Parathyroid adenoma (tissue), 2 donors: ENCODE measurements around the gene PTTG1IP.

Experiments
- H2AFZ ChIP-seq: fragments of 300-600 bp; sonication (generic); one replicate; pipeline ENCODE4 v1.7.0; 2017; ENCODE audit warnings: antibody characterized with exemption, mild to moderate bottlenecking
- H3K27ac ChIP-seq: fragments of 300-600 bp; sonication (generic); one replicate; pipeline ENCODE4 v1.7.0; 2017
- H3K27me3 ChIP-seq: fragments of 300-600 bp; sonication (generic); one replicate; pipeline ENCODE4 v1.7.0; 2017; ENCODE audit warnings: low read length; ENCODE audit not compliant: control insufficient read depth, insufficient read depth
- H3K36me3 ChIP-seq: fragments of 300-600 bp; sonication (generic); one replicate; pipeline ENCODE4 v1.7.0; 2017; ENCODE audit warnings: low read length; ENCODE audit not compliant: control insufficient read depth, insufficient read depth
- H3K4me1 ChIP-seq: fragments of 300-600 bp; sonication (generic); one replicate; pipeline ENCODE4 v1.7.0; 2017; ENCODE audit warnings: control low read depth
- H3K4me2 ChIP-seq: fragments of 300-600 bp; sonication (generic); one replicate; pipeline ENCODE4 v1.7.0; 2017; ENCODE audit warnings: low read length
- H3K4me3 ChIP-seq: fragments of 300-600 bp; sonication (generic); one replicate; pipeline ENCODE4 v1.7.0; 2017; ENCODE audit warnings: low read depth, low read length
- H3K79me2 ChIP-seq: fragments of 300-600 bp; sonication (generic); one replicate; pipeline ENCODE4 v1.7.0; 2017; ENCODE audit warnings: control low read depth
- H3K9ac ChIP-seq: fragments of 300-600 bp; sonication (generic); one replicate; pipeline ENCODE4 v1.7.0; 2017; ENCODE audit warnings: mild to moderate bottlenecking
- H3K9me3 ChIP-seq: fragments of 300-600 bp; sonication (generic); one replicate; pipeline ENCODE4 v1.7.0; 2017; ENCODE audit warnings: low read length; ENCODE audit not compliant: control insufficient read depth
- TF ChIP-seq, protein P1 (sequence below): fragments of 300-600 bp; sonication (generic); IDR thresholded peaks from one replicate; pipeline ENCODE4 v1.7.0; 2017; ENCODE audit warnings: antibody characterized with exemption, mild to moderate bottlenecking
- donor health status: primary hyperparathyroidism.

Gene PTTG1IP

DNA sequence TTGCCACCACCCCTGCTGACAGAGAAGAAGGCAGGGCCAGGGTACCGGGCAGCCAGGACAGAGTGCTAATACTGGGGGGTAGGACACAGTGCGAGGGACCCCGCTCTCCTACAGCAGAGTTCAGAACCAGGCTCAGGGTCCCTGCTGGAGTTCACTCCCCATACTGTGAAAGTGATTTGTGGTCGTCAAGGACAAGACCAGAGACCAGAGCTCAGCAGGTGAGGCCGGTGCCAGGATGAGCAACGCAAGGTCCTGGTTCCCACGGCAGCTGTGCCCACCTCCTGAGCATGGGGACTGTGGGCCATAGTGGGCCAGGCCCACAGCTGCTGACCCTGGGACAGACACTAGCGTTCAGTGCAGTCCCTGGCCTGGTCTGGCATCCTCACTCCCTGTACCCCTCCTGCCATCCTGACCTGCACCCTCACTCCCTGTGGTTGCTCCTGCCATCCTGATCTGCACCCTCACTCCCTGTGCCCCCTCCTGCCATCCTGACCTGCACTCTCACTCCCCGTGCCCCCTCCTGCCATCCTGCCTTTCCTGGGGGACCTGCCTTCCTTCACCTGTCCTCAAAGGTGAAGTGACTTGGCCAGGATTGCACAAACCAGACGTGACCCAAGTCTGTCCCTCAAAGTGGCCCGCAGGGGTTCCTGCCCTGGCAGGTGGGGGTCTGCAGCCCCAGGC lies 13.8 kb upstream of the PTTG1IP start:
- Histone ChIP-seq H3K9me3 (no peaks in the 10 kb centered on the region), H3K36me3 (no peaks in the 10 kb centered on the region), H3K27me3 (no peaks in the 10 kb centered on the region), H3K79me2 (no peaks in the 10 kb centered on the region), H3K4me2 (no peak overlapping the region), H3K9ac (no peak overlapping the region), H2AFZ (no peak overlapping the region), H3K27ac (no peak overlapping the region), H3K4me1 (no peaks in the 10 kb centered on the region), H3K4me3 (no peak overlapping the region)
- TF ChIP-seq, protein P1, sequence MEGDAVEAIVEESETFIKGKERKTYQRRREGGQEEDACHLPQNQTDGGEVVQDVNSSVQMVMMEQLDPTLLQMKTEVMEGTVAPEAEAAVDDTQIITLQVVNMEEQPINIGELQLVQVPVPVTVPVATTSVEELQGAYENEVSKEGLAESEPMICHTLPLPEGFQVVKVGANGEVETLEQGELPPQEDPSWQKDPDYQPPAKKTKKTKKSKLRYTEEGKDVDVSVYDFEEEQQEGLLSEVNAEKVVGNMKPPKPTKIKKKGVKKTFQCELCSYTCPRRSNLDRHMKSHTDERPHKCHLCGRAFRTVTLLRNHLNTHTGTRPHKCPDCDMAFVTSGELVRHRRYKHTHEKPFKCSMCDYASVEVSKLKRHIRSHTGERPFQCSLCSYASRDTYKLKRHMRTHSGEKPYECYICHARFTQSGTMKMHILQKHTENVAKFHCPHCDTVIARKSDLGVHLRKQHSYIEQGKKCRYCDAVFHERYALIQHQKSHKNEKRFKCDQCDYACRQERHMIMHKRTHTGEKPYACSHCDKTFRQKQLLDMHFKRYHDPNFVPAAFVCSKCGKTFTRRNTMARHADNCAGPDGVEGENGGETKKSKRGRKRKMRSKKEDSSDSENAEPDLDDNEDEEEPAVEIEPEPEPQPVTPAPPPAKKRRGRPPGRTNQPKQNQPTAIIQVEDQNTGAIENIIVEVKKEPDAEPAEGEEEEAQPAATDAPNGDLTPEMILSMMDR, result no peak

DNA sequence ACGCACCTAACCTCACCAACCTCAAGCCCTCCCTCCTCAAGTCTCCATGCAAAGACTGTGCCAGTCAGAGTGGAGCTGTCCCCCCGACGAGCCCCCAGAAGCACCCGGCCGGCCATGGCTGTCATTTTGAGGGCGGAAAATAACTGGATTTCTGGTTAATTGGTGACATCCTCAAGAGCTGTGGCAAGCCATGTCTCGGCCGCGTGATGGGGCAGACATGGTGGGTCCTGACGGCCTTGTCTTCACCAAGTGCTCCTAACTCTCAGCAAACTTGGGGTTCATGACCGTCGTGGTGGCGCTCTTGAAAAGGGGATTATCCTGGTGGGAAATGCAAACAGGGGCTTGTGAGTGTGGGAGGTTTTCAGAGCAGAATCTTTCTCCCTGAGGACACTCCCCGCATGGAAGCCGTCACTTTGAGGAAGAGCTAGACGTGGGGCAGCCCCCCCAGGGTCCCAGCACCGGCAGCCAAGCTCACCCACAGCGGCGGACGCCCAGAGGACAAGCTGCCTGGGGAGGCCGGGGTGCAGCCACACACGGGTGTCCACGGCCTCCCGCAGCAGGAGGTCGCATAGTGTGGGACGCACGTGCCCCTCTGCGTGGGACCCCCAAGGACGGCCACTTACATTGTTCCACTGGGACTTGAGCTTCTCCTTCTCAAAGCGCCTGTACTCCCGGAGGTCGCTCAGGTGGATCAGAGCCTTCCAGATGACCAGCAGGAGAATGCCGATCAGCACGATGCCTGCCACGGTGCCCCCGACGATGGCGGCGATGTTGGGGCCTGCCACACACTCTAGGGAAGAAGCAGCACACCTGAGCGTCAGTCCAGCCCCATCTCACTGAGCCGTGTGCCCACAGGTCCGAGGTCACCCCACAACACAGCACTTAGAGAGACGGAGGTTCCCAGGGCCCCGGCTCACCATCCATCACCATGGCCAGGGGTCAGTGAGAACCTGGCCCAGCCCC lies 12.9 kb upstream of the PTTG1IP start:
- Histone ChIP-seq H3K79me2 (no peaks in the 10 kb centered on the region), H3K4me1 (no peaks in the 10 kb centered on the region), H3K9ac (no peak overlapping the region), H3K4me2 (no peak overlapping the region), H3K36me3 (no peaks in the 10 kb centered on the region), H2AFZ (no peak overlapping the region), H3K27me3 (no peaks in the 10 kb centered on the region), H3K4me3 (no peak overlapping the region), H3K9me3 (no peaks in the 10 kb centered on the region), H3K27ac (no peak overlapping the region)
- TF ChIP-seq, protein P1, result no peak

DNA sequence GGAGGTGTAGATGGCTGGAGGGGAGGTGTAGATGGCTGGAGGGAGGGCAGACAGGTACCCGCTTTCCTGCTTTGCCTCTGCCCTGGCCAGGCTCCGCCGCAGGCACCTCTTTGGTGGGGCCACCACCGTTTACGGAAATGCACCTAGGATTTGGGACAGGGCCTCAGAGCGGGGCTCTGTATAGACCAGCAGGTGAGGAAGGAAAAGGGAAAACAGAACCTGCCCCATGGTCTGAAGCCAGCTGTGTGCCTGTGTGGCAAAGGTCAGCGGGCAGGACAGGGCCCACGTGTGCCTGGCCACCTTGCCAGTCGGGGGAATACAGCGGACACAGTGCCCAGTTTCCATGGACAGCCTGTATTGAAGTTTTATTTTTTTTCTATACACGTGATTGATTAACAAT lies 12.1 kb upstream of the PTTG1IP start:
- Histone ChIP-seq H3K4me2 (no peak overlapping the region), H3K9me3 (no peaks in the 10 kb centered on the region)

DNA sequence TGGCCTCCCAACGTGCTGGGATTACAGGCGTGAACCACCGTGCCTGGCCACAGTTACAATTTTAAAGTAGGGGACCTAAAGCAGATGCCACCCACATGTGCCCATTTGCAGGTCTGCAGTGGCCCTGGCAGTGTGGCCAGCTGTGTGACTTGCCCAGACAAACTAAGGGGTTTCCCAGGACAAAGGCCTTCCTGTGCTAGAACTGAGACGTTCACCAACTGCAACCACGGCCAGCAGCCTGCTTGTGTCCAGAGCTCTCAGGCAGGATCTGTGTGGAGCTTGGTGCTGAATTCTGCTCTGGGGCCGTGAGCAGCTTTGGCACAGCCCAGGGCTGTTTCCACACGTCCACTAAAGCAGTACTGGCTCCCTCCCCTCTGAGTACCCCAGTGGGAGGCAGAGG lies 10.6 kb upstream of the PTTG1IP start:
- H2AFZ ChIP-seq, result no peak overlapping the region
- no peak overlapping the region for H3K9ac ChIP-seq
- H3K9me3 ChIP-seq, result no peaks in the 10 kb centered on the region
- H3K79me2 ChIP-seq, result no peaks in the 10 kb centered on the region
- H3K27ac ChIP-seq, result no peak overlapping the region
- no peaks in the 10 kb centered on the region for H3K4me1 ChIP-seq
- TF ChIP-seq, protein P1, result no peak
- no peaks in the 10 kb centered on the region for H3K36me3 ChIP-seq
- no peaks in the 10 kb centered on the region for H3K27me3 ChIP-seq
- H3K4me3 ChIP-seq, result no peak overlapping the region
- no peak overlapping the region for H3K4me2 ChIP-seq

More for the DNA sequence above, 12.1 kb upstream of the PTTG1IP start:
- H2AFZ ChIP-seq, result no peak overlapping the region
- H3K36me3 ChIP-seq, result no peaks in the 10 kb centered on the region
- no peaks in the 10 kb centered on the region for H3K4me1 ChIP-seq
- H3K27ac ChIP-seq, result no peak overlapping the region
- no peaks in the 10 kb centered on the region for H3K79me2 ChIP-seq
- no peak overlapping the region for H3K4me3 ChIP-seq
- TF ChIP-seq, protein P1, result no peak
- H3K9ac ChIP-seq, result no peak overlapping the region
- H3K27me3 ChIP-seq, result no peaks in the 10 kb centered on the region
